Activated CD4-positive, alpha-beta T cell treated with anti-CD3 and anti-CD28 coated beads, Interleukin-2, amount 10 ng/mL, durations not matched to agents 24 days and 14 days (primary cell): ENCODE results near the gene ZNF799. TPM values are rescaled to one million over a fixed set of nuclear protein-coding genes. Genes with fewer than 3 reads are reported as not detected.
A peak's percentile ranks its signal among the peaks of the same experiment; 100 is the strongest.
"Not testable (repeated sequence)": the region's sequence is repeated elsewhere in the genome, so short reads cannot be mapped to it uniquely, and the experiment has no call there.

ENCODE experiments used
- DNase-seq: peaks from one replicate; pipeline ENCODE4 v3.0.0; 2022
- H3K27ac Mint-ChIP-seq: one replicate; pipeline ENCODE4 v1.8.0; 2022; ENCODE audit warnings: mild to moderate bottlenecking, mixed read lengths
- H3K27me3 Mint-ChIP-seq: one replicate; pipeline ENCODE4 v1.8.0; 2022; ENCODE audit warnings: mixed read lengths
- H3K36me3 Mint-ChIP-seq: one replicate; pipeline ENCODE4 v1.8.0; 2022; ENCODE audit warnings: low read depth, mild to moderate bottlenecking, mixed read lengths
- H3K4me1 Mint-ChIP-seq: one replicate; pipeline ENCODE4 v1.8.0; 2021; ENCODE audit warnings: mixed read lengths
- H3K4me3 Mint-ChIP-seq: one replicate; pipeline ENCODE4 v1.8.0; 2022; ENCODE audit warnings: mild to moderate bottlenecking, moderate library complexity, mixed read lengths
- H3K9me3 Mint-ChIP-seq: one replicate; pipeline ENCODE4 v1.8.0; 2021; ENCODE audit warnings: mixed read lengths
- intact Hi-C: fragments of 100-400 bp; cut with micrococcal nuclease; formaldehyde crosslinking; loops from one replicate; pipeline ENCODE4 v1.15.1; 2023
- total RNA-seq: library from RNA; stranded (reverse); gene quantifications from 2 replicates; pipeline ENCODE4 v1.2.3, GENCODE V29; 2022

ZNF799 gene
- total RNA-seq, 1 donor from 2014 or later = 4.0 TPM

GRCh38 chr19:12386365-12386764, 14.7 kb downstream of the ZNF799 start:
- H3K27me3 Mint-ChIP-seq, H3K4me3 Mint-ChIP-seq, H3K27ac Mint-ChIP-seq, H3K4me1 Mint-ChIP-seq, DNase-seq, intact Hi-C loops: not testable (repeated sequence)
- Mint-ChIP-seq H3K9me3 (peaks cover 14% of the 10 kb centered on the region), H3K36me3 (peaks cover 33% of the 10 kb centered on the region)

GRCh38 chr19:12380444-12380737, 20.7 kb downstream of the ZNF799 start:
- Mint-ChIP-seq H3K27me3 (no peaks in the 10 kb centered on the region), H3K36me3 (peaks cover 14% of the 10 kb centered on the region), H3K27ac (no peak overlapping the region), H3K4me1 (no peaks in the 10 kb centered on the region), H3K4me3 (no peak overlapping the region), H3K9me3 (peaks cover 26% of the 10 kb centered on the region)
- intact Hi-C loops = no loop called here
- DNase-seq = no peak

- no peak overlapping the region for H3K27ac Mint-ChIP-seq
- no peaks in the 10 kb centered on the region for H3K4me1 Mint-ChIP-seq
- no peaks in the 10 kb centered on the region for H3K27me3 Mint-ChIP-seq
- H3K9me3 Mint-ChIP-seq = peaks cover 29% of the 10 kb centered on the region
- H3K36me3 Mint-ChIP-seq = peaks cover 14% of the 10 kb centered on the region
- H3K4me3 Mint-ChIP-seq = no peak overlapping the region
- no peak for DNase-seq
- intact Hi-C loops = no loop called here
Observed at GRCh38 chr19:12379732-12380443, 21.2 kb downstream of the ZNF799 start.

GRCh38 chr19:12374026-12374425, 27.0 kb downstream of the ZNF799 start:
- Mint-ChIP-seq H3K4me1 (no peaks in the 10 kb centered on the region), H3K9me3 (peaks cover 23% of the 10 kb centered on the region), H3K4me3 (no peak overlapping the region), H3K27me3 (no peaks in the 10 kb centered on the region), H3K36me3 (peaks cover 5% of the 10 kb centered on the region), H3K27ac (no peak overlapping the region)
- DNase-seq = no peak
- intact Hi-C loops = no loop called here

- Mint-ChIP-seq H3K4me1 (peaks cover 14% of the 10 kb centered on the region), H3K27ac (peak within 1 kb of the TSS; percentile 82), H3K4me3 (peak within 1 kb of the TSS; percentile 93), H3K27me3 (peaks cover 1% of the 10 kb centered on the region), H3K36me3 (peaks cover 5% of the 10 kb centered on the region), H3K9me3 (peaks cover 22% of the 10 kb centered on the region)
- intact Hi-C loops = loop anchor here (1.0 kb wide), 1 partner anchor 32 kb away; the partner anchor contains the start of gene ZNF563
- DNase-seq = peak; percentile 91
Observed at GRCh38 chr19:12365236-12366162, 35.6 kb downstream of the ZNF799 start, which contains the start of gene ZNF442. Gene ZNF442 (minus strand): TSS chr19:12365683. CDS start chr19:12363631, 2,052 bp downstream.

- Mint-ChIP-seq H3K4me1 (peaks cover 14% of the 10 kb centered on the region), H3K27ac (no peak overlapping the region), H3K4me3 (peak overlapping the region; percentile 93), H3K9me3 (peaks cover 22% of the 10 kb centered on the region), H3K36me3 (peaks cover 5% of the 10 kb centered on the region), H3K27me3 (peaks cover 1% of the 10 kb centered on the region)
- intact Hi-C loops = loop anchor here (1.0 kb wide), 1 partner anchor 31 kb away; the partner anchor contains the start of gene ZNF563
- DNase-seq = peak; percentile 58
Observed at GRCh38 chr19:12364391-12365235, 36.5 kb downstream of the ZNF799 start.

GRCh38 chr19:12362236-12362635, 38.8 kb downstream of the ZNF799 start:
- DNase-seq, H3K4me3 Mint-ChIP-seq, H3K27ac Mint-ChIP-seq, H3K27me3 Mint-ChIP-seq, intact Hi-C loops, H3K36me3 Mint-ChIP-seq: not testable (repeated sequence)
- Mint-ChIP-seq H3K9me3 (peaks cover 24% of the 10 kb centered on the region), H3K4me1 (peaks cover 14% of the 10 kb centered on the region)

GRCh38 chr19:12353375-12353774, 47.7 kb downstream of the ZNF799 start:
- intact Hi-C loops = no loop called here
- Mint-ChIP-seq H3K9me3 (peaks cover 31% of the 10 kb centered on the region), H3K27me3 (no peaks in the 10 kb centered on the region), H3K4me3 (no peak overlapping the region), H3K36me3 (peaks cover 17% of the 10 kb centered on the region), H3K4me1 (no peaks in the 10 kb centered on the region), H3K27ac (no peak overlapping the region)
- DNase-seq = no peak

GRCh38 chr19:12350890-12351197, 50.2 kb downstream of the ZNF799 start:
- Mint-ChIP-seq H3K27ac (no peak overlapping the region), H3K27me3 (no peaks in the 10 kb centered on the region), H3K9me3 (peaks cover 24% of the 10 kb centered on the region), H3K4me1 (no peaks in the 10 kb centered on the region), H3K4me3 (no peak overlapping the region), H3K36me3 (peaks cover 15% of the 10 kb centered on the region)
- DNase-seq = no peak
- intact Hi-C loops = no loop called here

GRCh38 chr19:12350185-12350889, 50.7 kb downstream of the ZNF799 start:
- Mint-ChIP-seq H3K9me3 (peaks cover 24% of the 10 kb centered on the region), H3K36me3 (peaks cover 15% of the 10 kb centered on the region), H3K27ac (no peak overlapping the region), H3K4me3 (no peak overlapping the region), H3K27me3 (no peaks in the 10 kb centered on the region), H3K4me1 (no peaks in the 10 kb centered on the region)
- intact Hi-C loops = no loop called here
- DNase-seq = no peak

- H3K36me3 Mint-ChIP-seq = peaks cover 12% of the 10 kb centered on the region
- intact Hi-C loops = no loop called here
- H3K27me3 Mint-ChIP-seq = no peaks in the 10 kb centered on the region
- no peak overlapping the region for H3K27ac Mint-ChIP-seq
- DNase-seq = no peak
- no peak overlapping the region for H3K4me3 Mint-ChIP-seq
- peaks cover 30% of the 10 kb centered on the region for H3K9me3 Mint-ChIP-seq
- no peaks in the 10 kb centered on the region for H3K4me1 Mint-ChIP-seq
Observed at GRCh38 chr19:12346896-12347295, 54.2 kb downstream of the ZNF799 start.

- DNase-seq = no peak
- H3K27ac Mint-ChIP-seq = no peak overlapping the region
- peaks cover 4% of the 10 kb centered on the region for H3K36me3 Mint-ChIP-seq
- H3K27me3 Mint-ChIP-seq = no peaks in the 10 kb centered on the region
- H3K4me3 Mint-ChIP-seq = no peak overlapping the region
- H3K9me3 Mint-ChIP-seq = peaks cover 21% of the 10 kb centered on the region
- no peaks in the 10 kb centered on the region for H3K4me1 Mint-ChIP-seq
- intact Hi-C loops = no loop called here
Observed at GRCh38 chr19:12345197-12345596, 55.9 kb downstream of the ZNF799 start.
